SK-N-SH (cell line): Measurements from ENCODE around the gene GEMIN7. TPM values are rescaled to one million over a fixed set of nuclear protein-coding genes. Genes with fewer than 3 reads are reported as not detected.

Source experiments
- CTCF ChIA-PET: fragments of 300-600, 350-600 bp; formaldehyde crosslinking; extraction: SDS; loops from one replicate; lab custom pipeline; 2021; lab: Yijun Ruan, JAX
- POLR2A ChIA-PET: fragments of 350-600 bp; sonication (Branson Sonifier 250); formaldehyde crosslinking; extraction: SDS; loops from one replicate; lab custom pipeline; 2020; ENCODE audit warnings: antibody characterized with exemption, inconsistent platforms; lab: Yijun Ruan, JAX
- DNase-seq: peaks from one replicate; pipeline ENCODE4 v3.0.0; 2012
- H2AFZ ChIP-seq: fragments of 200-600 bp; sonication (generic); 2 replicates; pipeline ENCODE4 v1.8.1; 2016; ENCODE audit warnings: antibody characterized with exemption, mild to moderate bottlenecking, low read depth
- H3F3A ChIP-seq: fragments of 200-600 bp; sonication (generic); replicated peaks from 2 replicates; pipeline ENCODE3; 2016; ENCODE audit warnings: antibody characterized with exemption, mild to moderate bottlenecking; ENCODE audit not compliant: insufficient read depth
- H3K27ac ChIP-seq, 2 experiments: fragments of 200-500 bp in 1 of 2; fragments of 200-600 bp in 1 of 2; sonication (Bioruptor generic) in 1 of 2; sonication (generic), shearing (Covaris generic) in 1 of 2; 2 replicates each; pipeline versions ENCODE4 v1.5.1 to v1.6.1; 2014 to 2016; ENCODE audit warnings: low read depth in 2 of 2, inconsistent platforms in 1 of 2, low read length in 1 of 2, mild to moderate bottlenecking in 1 of 2, mixed read lengths in 1 of 2
- H3K27me3 ChIP-seq: fragments of 200-600 bp; sonication (generic), shearing (Covaris generic); 2 replicates; pipeline ENCODE4 v1.6.1; 2016; ENCODE audit warnings: mixed run types; ENCODE audit not compliant: insufficient read depth
- H3K36me3 ChIP-seq, 2 experiments: fragments of 200-500 bp in 1 of 2; fragments of 200-600 bp in 1 of 2; sonication (Bioruptor generic) in 1 of 2; sonication (generic) in 1 of 2; replicated peaks in 1 of 2; 2 replicates each; pipeline versions ENCODE3 to v1.5.1; 2014 to 2016; ENCODE audit warnings: low read length in 1 of 2, mild to moderate bottlenecking in 1 of 2; ENCODE audit not compliant: insufficient read depth in 2 of 2, control insufficient read depth in 1 of 2
- H3K4me1 ChIP-seq, 2 experiments: fragments of 200-500 bp in 1 of 2; fragments of 200-600 bp in 1 of 2; sonication (Bioruptor generic) in 1 of 2; sonication (generic), shearing (Covaris generic) in 1 of 2; 2 replicates each; pipeline versions ENCODE4 v1.5.1 to v1.6.1; 2014 to 2016; ENCODE audit warnings: low read depth in 1 of 2, low read length in 1 of 2, mixed run types in 1 of 2; ENCODE audit not compliant: insufficient read depth in 2 of 2, control insufficient read depth in 1 of 2
- H3K4me2 ChIP-seq: fragments of 200-600 bp; sonication (generic), shearing (Covaris generic); 2 replicates; pipeline ENCODE4 v1.6.1; 2017; ENCODE audit warnings: mixed run types
- H3K4me3 ChIP-seq, 2 experiments: fragments of 200-500 bp in 1 of 2; fragments of 200-600 bp in 1 of 2; sonication (Bioruptor generic) in 1 of 2; sonication (generic), shearing (Covaris generic) in 1 of 2; 2 replicates each; pipeline versions ENCODE4 v1.5.1 to v1.8.1; 2014 to 2016; ENCODE audit warnings: low read depth in 2 of 2, inconsistent platforms in 1 of 2, low read length in 1 of 2, mild to moderate bottlenecking in 1 of 2, mixed read lengths in 1 of 2, moderate library complexity in 1 of 2
- H3K79me2 ChIP-seq: fragments of 200-600 bp; sonication (generic); 2 replicates; pipeline ENCODE4 v1.8.1; 2017; ENCODE audit warnings: mild to moderate bottlenecking; ENCODE audit not compliant: insufficient read depth
- H3K9ac ChIP-seq: fragments of 200-600 bp; sonication (generic); 2 replicates; pipeline ENCODE4 v1.6.1; 2017; ENCODE audit warnings: mixed run types
- H3K9me2 ChIP-seq: fragments of 200-600 bp; sonication (generic); 2 replicates; pipeline ENCODE4 v1.6.1; 2017; ENCODE audit warnings: mixed run types
- H3K9me3 ChIP-seq: fragments of 200-600 bp; sonication (generic); 2 replicates; pipeline ENCODE4 v1.6.1; 2017; ENCODE audit warnings: mixed run types, mild to moderate bottlenecking, moderate library complexity
- H4K20me1 ChIP-seq: fragments of 200-600 bp; sonication (generic); 2 replicates; pipeline ENCODE4 v1.6.1; 2017; ENCODE audit warnings: mild to moderate bottlenecking, mixed run types; ENCODE audit not compliant: insufficient read depth
- CHD2 ChIP-seq: fragments of 150-350 bp; IDR thresholded peaks from 2 replicates; pipeline ENCODE4 v1.6.1; 2018; ENCODE audit warnings: low read length; ENCODE audit not compliant: partially characterized antibody
- ELF1 ChIP-seq: IDR thresholded peaks from 2 replicates; pipeline ENCODE4 v1.4.0; 2012
- EP300 ChIP-seq, 2 experiments: IDR thresholded peaks; 2 replicates each; pipeline versions ENCODE4 v1.4.0 to v1.6.1; 2012; ENCODE audit warnings: borderline replicate concordance in 1 of 2, low read depth in 1 of 2, low read length in 1 of 2
- EZH2phosphoT487 ChIP-seq: fragments of 200-600 bp; sonication (generic); IDR thresholded peaks from 2 replicates; pipeline ENCODE4 v1.6.1; 2017; ENCODE audit warnings: low read depth, mixed run types, mild to moderate bottlenecking, antibody characterized with exemption, moderate library complexity, borderline replicate concordance
- GABPA ChIP-seq: IDR thresholded peaks from 2 replicates; pipeline ENCODE4 v1.4.0; 2012; ENCODE audit warnings: low read depth, mild to moderate bottlenecking
- JUND ChIP-seq: IDR thresholded peaks from 2 replicates; pipeline ENCODE4 v1.4.0; 2012
- MXI1 ChIP-seq: IDR thresholded peaks from 2 replicates; pipeline ENCODE4 v1.6.1; 2012; ENCODE audit warnings: mild to moderate bottlenecking, low read depth, low read length, improper control_type of control experiment
- NRF1 ChIP-seq: IDR thresholded peaks from 2 replicates; pipeline ENCODE4 v1.6.1; 2012; ENCODE audit warnings: low read depth, mild to moderate bottlenecking, low read length
- RCOR1 ChIP-seq: fragments of 150-350 bp; IDR thresholded peaks from 2 replicates; pipeline ENCODE4 v1.6.1; 2017; ENCODE audit warnings: antibody characterized with exemption, low read length
- RFX5 ChIP-seq: IDR thresholded peaks from 2 replicates; pipeline ENCODE4 v1.6.1; 2012; ENCODE audit warnings: mild to moderate bottlenecking, improper control_type of control experiment, low read length
- RXRA ChIP-seq: IDR thresholded peaks from 2 replicates; pipeline ENCODE4 v1.4.0; 2012; ENCODE audit warnings: low read depth, mild to moderate bottlenecking, borderline replicate concordance
- TAF1 ChIP-seq: IDR thresholded peaks from 2 replicates; pipeline ENCODE4 v1.6.1; 2012; ENCODE audit warnings: low read depth, mild to moderate bottlenecking, low read length, moderate library complexity, borderline replicate concordance
- TCF12 ChIP-seq: IDR thresholded peaks from 2 replicates; pipeline ENCODE4 v1.4.0; 2012
- TEAD4 ChIP-seq: IDR thresholded peaks from 2 replicates; pipeline ENCODE4 v1.4.0; 2012; ENCODE audit warnings: mild to moderate bottlenecking, borderline replicate concordance; ENCODE audit not compliant: insufficient read depth
- YY1 ChIP-seq: IDR thresholded peaks from 2 replicates; pipeline ENCODE4 v1.4.0; 2012; ENCODE audit warnings: low read depth, mild to moderate bottlenecking
- WGBS: methylation state at CpG from one replicate; pipeline ENCODE4 v1.1.6; 2017; ENCODE audit warnings: low lambda C conversion rate; 5-methylcytosine and 5-hydroxymethylcytosine counted together
- polyA plus RNA-seq, 3 experiments: library from polyadenylated mRNA; depleted of rRNA; stranded (reverse); fragments of >200 nt; gene quantifications; 2 replicates each; pipeline ENCODE4 v1.2.3, GENCODE V29; 2012
- TF ChIP-seq, protein P1 (sequence below): fragments of 200-600 bp; sonication (generic); IDR thresholded peaks from 2 replicates; pipeline ENCODE4 v1.6.1; 2017; ENCODE audit warnings: antibody characterized with exemption, mild to moderate bottlenecking, moderate library complexity
- TF ChIP-seq, protein P2 (sequence below): IDR thresholded peaks from 2 replicates; pipeline ENCODE4 v1.4.0; 2012; ENCODE audit warnings: low read depth
- TF ChIP-seq, protein P3 (sequence below): fragments of 150-350 bp; IDR thresholded peaks from 2 replicates; pipeline ENCODE4 v1.6.1; 2016; ENCODE audit warnings: mild to moderate bottlenecking, low read depth, low read length
- TF ChIP-seq, protein P4 (sequence below): fragments of 150-350 bp; IDR thresholded peaks from 2 replicates; pipeline ENCODE4 v1.6.1; 2017; ENCODE audit warnings: antibody characterized with exemption, low read length, low read depth, borderline replicate concordance
- TF ChIP-seq, protein P5 (sequence below): IDR thresholded peaks from 2 replicates; pipeline ENCODE4 v1.6.1; 2012; ENCODE audit warnings: mild to moderate bottlenecking, low read depth, low read length, moderate library complexity

GEMIN7 gene
- polyA plus RNA-seq, 1 of the 3 experiments (the other 2 are of a cell fraction), result 28.7 TPM

DNA sequence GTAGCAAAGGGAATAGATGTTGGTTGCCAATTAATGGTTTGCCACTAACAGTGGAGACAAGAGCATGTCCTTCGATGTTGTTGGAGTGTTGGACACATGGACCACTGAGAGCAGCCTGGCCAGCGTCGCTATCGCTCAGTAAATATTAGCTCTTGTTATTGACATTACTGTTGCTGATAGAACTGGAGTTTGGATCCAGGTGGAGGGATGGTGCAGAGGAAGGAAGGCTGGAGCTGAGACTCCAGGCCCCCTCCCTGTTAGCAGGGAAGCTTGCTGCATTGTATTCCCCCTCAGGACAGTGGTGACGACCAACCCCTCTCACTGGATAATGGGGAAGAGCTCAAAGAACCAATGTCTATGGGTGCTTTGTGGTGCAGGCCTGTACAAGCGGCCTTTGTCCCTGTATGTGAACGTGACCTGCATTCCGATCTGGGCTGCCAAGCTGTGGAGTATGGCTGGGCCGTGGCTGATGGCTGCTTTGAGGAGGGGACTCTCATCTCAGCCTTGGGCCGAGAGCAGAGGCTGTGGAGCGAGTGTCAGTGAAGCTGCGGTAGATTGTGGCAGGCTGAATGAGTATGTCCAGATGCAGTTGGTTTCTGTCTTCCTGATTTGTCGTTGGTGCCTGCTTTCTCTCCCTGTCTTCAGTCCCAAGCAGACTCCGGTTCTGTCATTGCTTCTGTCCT lies 33.2 kb upstream of the GEMIN7 start:
- H4K20me1 ChIP-seq, result peaks cover 96% of the 10 kb centered on the region
- H3K4me1 ChIP-seq, result no peaks in the 10 kb centered on the region; a peak in 1 of 4 replicates
- no peak overlapping the region for H3K4me2 ChIP-seq
- H3K27me3 ChIP-seq, result no peaks in the 10 kb centered on the region
- H3K36me3 ChIP-seq, result peaks cover 36 to 45% of the 10 kb centered on the region in 2 experiments
- TF ChIP-seq RFX5 (no peak), RXRA (no peak), GABPA (no peak), TAF1 (no peak), NRF1 (no peak), EP300 (IDR thresholded peaks at IDR 0.05; ENCODE audit: borderline replicate concordance in 1 of 2, low read depth in 1 of 2, low read length in 1 of 2) (no peak), TEAD4 (no peak), JUND (no peak), TCF12 (no peak), YY1 (no peak), EZH2phosphoT487 (no peak), RCOR1 (no peak), ELF1 (no peak), MXI1 (no peak), CHD2 (no peak)
- TF ChIP-seq, protein P1, sequence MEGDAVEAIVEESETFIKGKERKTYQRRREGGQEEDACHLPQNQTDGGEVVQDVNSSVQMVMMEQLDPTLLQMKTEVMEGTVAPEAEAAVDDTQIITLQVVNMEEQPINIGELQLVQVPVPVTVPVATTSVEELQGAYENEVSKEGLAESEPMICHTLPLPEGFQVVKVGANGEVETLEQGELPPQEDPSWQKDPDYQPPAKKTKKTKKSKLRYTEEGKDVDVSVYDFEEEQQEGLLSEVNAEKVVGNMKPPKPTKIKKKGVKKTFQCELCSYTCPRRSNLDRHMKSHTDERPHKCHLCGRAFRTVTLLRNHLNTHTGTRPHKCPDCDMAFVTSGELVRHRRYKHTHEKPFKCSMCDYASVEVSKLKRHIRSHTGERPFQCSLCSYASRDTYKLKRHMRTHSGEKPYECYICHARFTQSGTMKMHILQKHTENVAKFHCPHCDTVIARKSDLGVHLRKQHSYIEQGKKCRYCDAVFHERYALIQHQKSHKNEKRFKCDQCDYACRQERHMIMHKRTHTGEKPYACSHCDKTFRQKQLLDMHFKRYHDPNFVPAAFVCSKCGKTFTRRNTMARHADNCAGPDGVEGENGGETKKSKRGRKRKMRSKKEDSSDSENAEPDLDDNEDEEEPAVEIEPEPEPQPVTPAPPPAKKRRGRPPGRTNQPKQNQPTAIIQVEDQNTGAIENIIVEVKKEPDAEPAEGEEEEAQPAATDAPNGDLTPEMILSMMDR, result no peak
- TF ChIP-seq, protein P2, sequence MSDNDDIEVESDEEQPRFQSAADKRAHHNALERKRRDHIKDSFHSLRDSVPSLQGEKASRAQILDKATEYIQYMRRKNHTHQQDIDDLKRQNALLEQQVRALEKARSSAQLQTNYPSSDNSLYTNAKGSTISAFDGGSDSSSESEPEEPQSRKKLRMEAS, result no peak
- TF ChIP-seq, protein P3, sequence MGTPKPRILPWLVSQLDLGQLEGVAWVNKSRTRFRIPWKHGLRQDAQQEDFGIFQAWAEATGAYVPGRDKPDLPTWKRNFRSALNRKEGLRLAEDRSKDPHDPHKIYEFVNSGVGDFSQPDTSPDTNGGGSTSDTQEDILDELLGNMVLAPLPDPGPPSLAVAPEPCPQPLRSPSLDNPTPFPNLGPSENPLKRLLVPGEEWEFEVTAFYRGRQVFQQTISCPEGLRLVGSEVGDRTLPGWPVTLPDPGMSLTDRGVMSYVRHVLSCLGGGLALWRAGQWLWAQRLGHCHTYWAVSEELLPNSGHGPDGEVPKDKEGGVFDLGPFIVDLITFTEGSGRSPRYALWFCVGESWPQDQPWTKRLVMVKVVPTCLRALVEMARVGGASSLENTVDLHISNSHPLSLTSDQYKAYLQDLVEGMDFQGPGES, result no peak
- TF ChIP-seq, protein P4, sequence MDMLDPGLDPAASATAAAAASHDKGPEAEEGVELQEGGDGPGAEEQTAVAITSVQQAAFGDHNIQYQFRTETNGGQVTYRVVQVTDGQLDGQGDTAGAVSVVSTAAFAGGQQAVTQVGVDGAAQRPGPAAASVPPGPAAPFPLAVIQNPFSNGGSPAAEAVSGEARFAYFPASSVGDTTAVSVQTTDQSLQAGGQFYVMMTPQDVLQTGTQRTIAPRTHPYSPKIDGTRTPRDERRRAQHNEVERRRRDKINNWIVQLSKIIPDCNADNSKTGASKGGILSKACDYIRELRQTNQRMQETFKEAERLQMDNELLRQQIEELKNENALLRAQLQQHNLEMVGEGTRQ, result no peak
- TF ChIP-seq, protein P5, sequence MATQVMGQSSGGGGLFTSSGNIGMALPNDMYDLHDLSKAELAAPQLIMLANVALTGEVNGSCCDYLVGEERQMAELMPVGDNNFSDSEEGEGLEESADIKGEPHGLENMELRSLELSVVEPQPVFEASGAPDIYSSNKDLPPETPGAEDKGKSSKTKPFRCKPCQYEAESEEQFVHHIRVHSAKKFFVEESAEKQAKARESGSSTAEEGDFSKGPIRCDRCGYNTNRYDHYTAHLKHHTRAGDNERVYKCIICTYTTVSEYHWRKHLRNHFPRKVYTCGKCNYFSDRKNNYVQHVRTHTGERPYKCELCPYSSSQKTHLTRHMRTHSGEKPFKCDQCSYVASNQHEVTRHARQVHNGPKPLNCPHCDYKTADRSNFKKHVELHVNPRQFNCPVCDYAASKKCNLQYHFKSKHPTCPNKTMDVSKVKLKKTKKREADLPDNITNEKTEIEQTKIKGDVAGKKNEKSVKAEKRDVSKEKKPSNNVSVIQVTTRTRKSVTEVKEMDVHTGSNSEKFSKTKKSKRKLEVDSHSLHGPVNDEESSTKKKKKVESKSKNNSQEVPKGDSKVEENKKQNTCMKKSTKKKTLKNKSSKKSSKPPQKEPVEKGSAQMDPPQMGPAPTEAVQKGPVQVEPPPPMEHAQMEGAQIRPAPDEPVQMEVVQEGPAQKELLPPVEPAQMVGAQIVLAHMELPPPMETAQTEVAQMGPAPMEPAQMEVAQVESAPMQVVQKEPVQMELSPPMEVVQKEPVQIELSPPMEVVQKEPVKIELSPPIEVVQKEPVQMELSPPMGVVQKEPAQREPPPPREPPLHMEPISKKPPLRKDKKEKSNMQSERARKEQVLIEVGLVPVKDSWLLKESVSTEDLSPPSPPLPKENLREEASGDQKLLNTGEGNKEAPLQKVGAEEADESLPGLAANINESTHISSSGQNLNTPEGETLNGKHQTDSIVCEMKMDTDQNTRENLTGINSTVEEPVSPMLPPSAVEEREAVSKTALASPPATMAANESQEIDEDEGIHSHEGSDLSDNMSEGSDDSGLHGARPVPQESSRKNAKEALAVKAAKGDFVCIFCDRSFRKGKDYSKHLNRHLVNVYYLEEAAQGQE, result no peak
- H3K79me2 ChIP-seq, result peaks cover 99% of the 10 kb centered on the region
- H3K9me3 ChIP-seq, result no peaks in the 10 kb centered on the region
- DNase-seq, result no peak
- WGBS, result 87% methylated on average over 14 of the region's 14 CpGs
- no peaks in the 10 kb centered on the region for H3F3A ChIP-seq
- no peak overlapping the region for H2AFZ ChIP-seq
- POLR2A ChIA-PET, result no interaction called here
- no peaks in the 10 kb centered on the region for H3K9me2 ChIP-seq
- no peak overlapping the region for H3K27ac ChIP-seq
- H3K4me3 ChIP-seq, result no peak overlapping the region
- no peak overlapping the region for H3K9ac ChIP-seq
- CTCF ChIA-PET, result interaction anchor here (0.8 to 3.8 kb wide), 4 partner anchors 13 to 46 kb away, joined by 3 to 19 read pairs (median 4); no protein-coding TSS in a partner anchor
